Measurements from ENCODE around the gene ERG. TPM values are rescaled to one million over a fixed set of nuclear protein-coding genes. Genes with fewer than 3 reads are reported as not detected.

Gene ERG
- total and polyA plus RNA-seq, 2 of the 8 experiments (the other 6 are each of a cell fraction or from before 2014, with no cell fraction given), result 1.0 to 3.0 TPM

DNA sequence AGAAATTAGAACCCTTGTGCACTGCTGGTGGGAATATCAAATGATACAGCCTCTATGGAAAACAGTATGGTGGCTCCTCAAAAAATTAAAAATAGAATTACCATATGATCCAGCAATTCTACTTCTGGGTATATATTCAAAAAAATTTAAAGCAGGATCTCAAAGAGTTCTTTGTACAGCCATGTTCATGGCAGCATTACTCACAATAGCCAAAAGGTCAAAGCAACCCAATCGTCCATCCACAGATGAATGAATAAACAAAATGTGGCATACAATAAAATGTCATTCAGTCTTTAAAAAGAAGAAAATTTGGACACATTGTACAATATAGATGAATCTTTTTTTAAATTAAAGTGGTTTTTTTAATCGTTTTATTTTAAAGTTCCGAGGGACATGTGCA is 36.3 kb upstream of the ERG start:
- TF ChIP-seq KDM1A (IDR thresholded peaks at IDR 0.05; ENCODE audit: borderline replicate concordance, low read length) (no peak), JUN (IDR thresholded peaks at IDR 0.05; ENCODE audit: low read depth, low read length) (no peak), PHF8 (conservative IDR thresholded peaks at IDR 0.05; ENCODE audit: low read depth, low read length) (no peak), SRF (IDR thresholded peaks at IDR 0.05; ENCODE audit: low read depth, low read length) (no peak), POU5F1 (IDR thresholded peaks at IDR 0.05; ENCODE audit: low read depth, low read length) (no peak), SP2 (IDR thresholded peaks at IDR 0.05; ENCODE audit: low read length) (no peak), NANOG (IDR thresholded peaks at IDR 0.05; ENCODE audit: insufficient read depth, low read depth, low read length, poor library complexity, severe bottlenecking) (no peak), GTF2F1 (IDR thresholded peaks at IDR 0.05; ENCODE audit: borderline replicate concordance, low read depth, low read length) (no peak), BCL11A (IDR thresholded peaks at IDR 0.05; ENCODE audit: low read depth in 2 of 2, low read length in 2 of 2) (no peak), KDM4A (IDR thresholded peaks at IDR 0.05; ENCODE audit: low read depth, low read length, severe bottlenecking) (no peak), RBBP5 (IDR thresholded peaks at IDR 0.05; ENCODE audit: borderline replicate concordance, low read depth, low read length) (no peak)
- TF ChIP-seq, protein P1, sequence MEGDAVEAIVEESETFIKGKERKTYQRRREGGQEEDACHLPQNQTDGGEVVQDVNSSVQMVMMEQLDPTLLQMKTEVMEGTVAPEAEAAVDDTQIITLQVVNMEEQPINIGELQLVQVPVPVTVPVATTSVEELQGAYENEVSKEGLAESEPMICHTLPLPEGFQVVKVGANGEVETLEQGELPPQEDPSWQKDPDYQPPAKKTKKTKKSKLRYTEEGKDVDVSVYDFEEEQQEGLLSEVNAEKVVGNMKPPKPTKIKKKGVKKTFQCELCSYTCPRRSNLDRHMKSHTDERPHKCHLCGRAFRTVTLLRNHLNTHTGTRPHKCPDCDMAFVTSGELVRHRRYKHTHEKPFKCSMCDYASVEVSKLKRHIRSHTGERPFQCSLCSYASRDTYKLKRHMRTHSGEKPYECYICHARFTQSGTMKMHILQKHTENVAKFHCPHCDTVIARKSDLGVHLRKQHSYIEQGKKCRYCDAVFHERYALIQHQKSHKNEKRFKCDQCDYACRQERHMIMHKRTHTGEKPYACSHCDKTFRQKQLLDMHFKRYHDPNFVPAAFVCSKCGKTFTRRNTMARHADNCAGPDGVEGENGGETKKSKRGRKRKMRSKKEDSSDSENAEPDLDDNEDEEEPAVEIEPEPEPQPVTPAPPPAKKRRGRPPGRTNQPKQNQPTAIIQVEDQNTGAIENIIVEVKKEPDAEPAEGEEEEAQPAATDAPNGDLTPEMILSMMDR (IDR thresholded peaks at IDR 0.05; ENCODE audit: control extremely low read depth in 1 of 3, insufficient read depth in 1 of 3, low read depth in 1 of 3, low read length in 3 of 3), result no peak
- Histone ChIP-seq H3K23me2 (ENCODE audit: low read depth, low read length) (no peaks in the 10 kb centered on the region), H2AFZ (ENCODE audit: low read length) (no peak overlapping the region), H2BK15ac (ENCODE audit: low read length) (no peak overlapping the region), H3K79me1 (ENCODE audit: low read depth, low read length) (no peaks in the 10 kb centered on the region), H3K79me2 (ENCODE audit: control insufficient read depth in 1 of 2, insufficient read depth in 2 of 2, low read length in 2 of 2) (no peaks in the 10 kb centered on the region), H3K4me1 (replicated peaks in 1 of 4; ENCODE audit: control insufficient read depth in 3 of 4, insufficient read depth in 4 of 4, low read length in 3 of 4) (no peaks in the 10 kb centered on the region), H3K9ac (replicated peaks in 1 of 4; ENCODE audit: extremely low read depth in 1 of 4, low read depth in 3 of 4, low read length in 3 of 4) (no peak overlapping the region), H4K91ac (replicated peaks; ENCODE audit: insufficient read length, low read length) (no peak overlapping the region), H3K4ac (replicated peaks; ENCODE audit: insufficient read length, low read depth, low read length) (no peak overlapping the region), H4K8ac (ENCODE audit: extremely low read depth, insufficient read depth, low read length) (no peak overlapping the region), H3K4me2 (ENCODE audit: insufficient read depth in 1 of 2, low read depth in 2 of 2, low read length in 2 of 2) (no peak overlapping the region), H2BK120ac (replicated peaks; ENCODE audit: low read depth, low read length) (no peak overlapping the region), H3K23ac (ENCODE audit: insufficient read length) (no peak overlapping the region), H2BK5ac (ENCODE audit: low read depth, low read length) (no peak overlapping the region), H2BK12ac (ENCODE audit: low read depth, low read length) (no peak overlapping the region), H3K27ac (ENCODE audit: low read depth, low read length) (no peak overlapping the region), H2AK5ac (ENCODE audit: low read depth, low read length) (no peak overlapping the region), H3K27me3 (replicated peaks in 1 of 4; ENCODE audit: control insufficient read depth in 3 of 4, extremely low read depth in 1 of 4, insufficient read depth in 3 of 4, low read length in 3 of 4) (no peaks in the 10 kb centered on the region), H4K20me1 (replicated peaks in 1 of 2; ENCODE audit: control insufficient read depth in 1 of 2, insufficient read depth in 2 of 2, low read length in 2 of 2) (no peaks in the 10 kb centered on the region), H3K18ac (ENCODE audit: extremely low read depth, low read length) (no peak overlapping the region), H3K4me3 (ENCODE audit: extremely low read depth in 1 of 4, insufficient read depth in 2 of 4, low read depth in 3 of 4, low read length in 4 of 4) (no peak overlapping the region), H3K14ac (ENCODE audit: insufficient read length) (no peak overlapping the region), H2BK20ac (ENCODE audit: low read length) (no peak overlapping the region), H3K36me3 (ENCODE audit: control insufficient read depth in 2 of 4, insufficient read depth in 4 of 4, low read length in 3 of 4) (no peaks in the 10 kb centered on the region), H3K56ac (replicated peaks; ENCODE audit: insufficient read length, low read depth, low read length) (no peak overlapping the region), H4K5ac (ENCODE audit: insufficient read length, low read depth, low read length) (no peak overlapping the region), H3K9me3 (ENCODE audit: insufficient read depth in 2 of 2, low read depth in 1 of 2, low read length in 1 of 2) (no peaks in the 10 kb centered on the region)
- DNase-seq (ENCODE audit: low read depth in 1 of 2, low spot score in 2 of 2) (no peak), FAIRE-seq (no peak)
- CTCF ChIA-PET (ENCODE audit: partially characterized antibody), result no interaction called here
- WGBS, 2 experiments (ENCODE audit: extremely low coverage in 1 of 2, insufficient coverage in 1 of 2, insufficient read length in 1 of 2, insufficient replicate concordance in 2 of 2, low coverage in 1 of 2, low lambda C conversion rate in 2 of 2, missing lambda C conversion rate in 1 of 2), result 90 to 100% methylated on average over 1 to 3 of the region's 3 CpGs
- POLR2A ChIA-PET (ENCODE audit: partially characterized antibody), result no interaction called here

All from H1 (cell line).